GM12878 (cell line): ENCODE measurements around the gene POU2AF1. TPM values are rescaled to one million over a fixed set of nuclear protein-coding genes. Genes with fewer than 3 reads are reported as not detected.

ENCODE experiments used
- ATAC-seq: fragments of 200-7000 bp; cut with Tn5 transposase; 3 replicates; pipeline ENCODE4 v1.9.1; 2020; ENCODE audit warnings: mild to moderate bottlenecking, moderate library complexity
- BruUV-seq: library from RNA; stranded (reverse); fragments of 400-500 nt; replicated peaks from 2 replicates; lab custom pipeline; 2021; lab: Mats Ljungman, UMichigan
- CTCF ChIA-PET: fragments of 300-600 bp; sonication (Branson Sonifier 250); formaldehyde crosslinking; extraction: SDS; loops from one replicate; lab custom pipeline; 2021; ENCODE audit warnings: inconsistent platforms; lab: Yijun Ruan, JAX
- POLR2A ChIA-PET: fragments of 350-600 bp; formaldehyde crosslinking; extraction: SDS; loops from one replicate; lab custom pipeline; 2021; ENCODE audit warnings: inconsistent platforms; lab: Charles Lee
- RAD21 ChIA-PET: fragments of 300-600 bp; sonication (Branson Sonifier 250); formaldehyde crosslinking; loops from one replicate; lab custom pipeline; 2023; ENCODE audit warnings: antibody characterized with exemption; ENCODE audit not compliant: unreplicated experiment; lab: Charles Lee
- SMC1A ChIA-PET: fragments of 300-600 bp; sonication (Branson Sonifier 250); formaldehyde crosslinking; loops from one replicate; lab custom pipeline; 2023; ENCODE audit not compliant: unreplicated experiment, uncharacterized antibody; lab: Charles Lee
- DNase-seq: peaks from one replicate; pipeline ENCODE4 v3.0.0-alpha.2; 2011; ENCODE audit warnings: low read depth, low spot score
- FAIRE-seq: peaks from 3 replicates; lab custom pipeline; 2011; peaks lifted over from hg19 to GRCh38; lab: Jason Lieb, UNC
- H2AFZ ChIP-seq: 2 replicates; pipeline ENCODE4 v1.6.0; 2011; ENCODE audit warnings: low read depth, low read length, control low read depth; ENCODE audit not compliant: control insufficient read depth
- H3K27ac ChIP-seq: 2 replicates; pipeline ENCODE4 v1.5.1; 2011; ENCODE audit warnings: control low read depth; ENCODE audit not compliant: control insufficient read depth, insufficient read depth
- H3K27me3 ChIP-seq, 2 experiments: replicated peaks in 1 of 2; 2 replicates each; pipeline versions ENCODE4 v1.6.0 to v1.6.1; 2011; ENCODE audit warnings: low read length in 1 of 2; ENCODE audit not compliant: control insufficient read depth in 2 of 2, insufficient read depth in 2 of 2
- H3K36me3 ChIP-seq, 2 experiments: 2 replicates each; pipeline ENCODE4 v1.5.1; 2011; ENCODE audit warnings: low read length in 1 of 2; ENCODE audit not compliant: control insufficient read depth in 2 of 2, insufficient read depth in 2 of 2
- H3K4me1 ChIP-seq: 2 replicates; pipeline ENCODE4 v1.6.1; 2011; ENCODE audit warnings: mild to moderate bottlenecking, low read length, moderate library complexity, mixed read lengths; ENCODE audit not compliant: control insufficient read depth, insufficient read depth
- H3K4me2 ChIP-seq: 2 replicates; pipeline ENCODE4 v1.6.0; 2011; ENCODE audit warnings: control low read depth; ENCODE audit not compliant: control insufficient read depth, insufficient read depth
- H3K4me3 ChIP-seq: fragments of 200-600 bp; sonication (generic); 2 replicates; pipeline ENCODE4 v1.5.1; 2016
- H3K79me2 ChIP-seq: 2 replicates; pipeline ENCODE4 v1.6.0; 2011; ENCODE audit warnings: low read length; ENCODE audit not compliant: control insufficient read depth, insufficient read depth
- H3K9ac ChIP-seq: 2 replicates; pipeline ENCODE4 v1.8.0; 2011; ENCODE audit warnings: low read length, control low read depth, mixed read lengths; ENCODE audit not compliant: control insufficient read depth, insufficient read depth
- H3K9me3 ChIP-seq: replicated peaks from 3 replicates; pipeline ENCODE4 v1.5.1; 2011; ENCODE audit warnings: mild to moderate bottlenecking, low read length; ENCODE audit not compliant: control insufficient read depth, insufficient read depth
- H4K20me1 ChIP-seq: 2 replicates; pipeline ENCODE4 v1.6.0; 2011; ENCODE audit not compliant: control insufficient read depth, insufficient read depth
- BACH1 ChIP-seq: fragments of 450-650 bp; IDR thresholded peaks from 2 replicates; pipeline ENCODE4 v1.6.1; 2017; ENCODE audit warnings: mild to moderate bottlenecking, borderline replicate concordance
- BRCA1 ChIP-seq: IDR thresholded peaks from 2 replicates; pipeline ENCODE4 v1.6.1; 2011; ENCODE audit warnings: low read depth, low read length, improper control_type of control experiment
- FOXM1 ChIP-seq: IDR thresholded peaks from 2 replicates; pipeline ENCODE4 v1.6.1; 2012; ENCODE audit warnings: low read depth, mild to moderate bottlenecking, inconsistent platforms, low read length, moderate library complexity
- HDGF ChIP-seq: fragments of 450-650 bp; IDR thresholded peaks from 2 replicates; pipeline ENCODE4 v1.6.1; 2016; ENCODE audit warnings: antibody characterized with exemption
- JUNB ChIP-seq: IDR thresholded peaks from 2 replicates; pipeline ENCODE4 v1.6.1; 2016; ENCODE audit warnings: antibody characterized with exemption, mild to moderate bottlenecking
- LARP7 ChIP-seq: fragments of 450-650 bp; IDR thresholded peaks from 2 replicates; pipeline ENCODE4 v1.6.1; 2017; ENCODE audit warnings: mild to moderate bottlenecking
- NFYA ChIP-seq: IDR thresholded peaks from 2 replicates; pipeline ENCODE4 v1.6.1; 2011; ENCODE audit warnings: low read depth, mild to moderate bottlenecking, low read length, improper control_type of control experiment, borderline replicate concordance
- SMC3 ChIP-seq: IDR thresholded peaks from 2 replicates; pipeline ENCODE4 v1.6.1; 2011; ENCODE audit warnings: low read length, improper control_type of control experiment, borderline replicate concordance
- SPI1 ChIP-seq: IDR thresholded peaks from 2 replicates; pipeline ENCODE4 v1.6.1; 2011; ENCODE audit warnings: low read depth, mild to moderate bottlenecking, low read length, moderate library complexity, borderline replicate concordance; ENCODE audit not compliant: insufficient read depth
- SRF ChIP-seq, 2 experiments: IDR thresholded peaks; 2 replicates each; pipeline ENCODE4 v1.6.1; 2011; ENCODE audit warnings: low read depth in 2 of 2, low read length in 2 of 2, mild to moderate bottlenecking in 1 of 2, moderate library complexity in 1 of 2
- TCF12 ChIP-seq: IDR thresholded peaks from 2 replicates; pipeline ENCODE4 v1.6.1; 2011; ENCODE audit warnings: low read depth, mild to moderate bottlenecking, low read length
- ZSCAN29 ChIP-seq: fragments of 450-650 bp; IDR thresholded peaks from 2 replicates; pipeline ENCODE4 v1.6.1; 2017; ENCODE audit warnings: mild to moderate bottlenecking, moderate library complexity
- WGBS: methylation state at CpG from one replicate; pipeline ENCODE4 v1.1.6; 2016; ENCODE audit warnings: low lambda C conversion rate; ENCODE audit not compliant: insufficient replicate concordance, insufficient coverage; ENCODE audit errors: missing lambda C conversion rate; 5-methylcytosine and 5-hydroxymethylcytosine counted together
- in situ Hi-C: fragments of 300-500 bp; cut with MboI; formaldehyde crosslinking; loops from 9 replicates; pipeline ENCODE4 v1.14.3; 2018; ENCODE audit warnings: mixed read lengths
- intact Hi-C: fragments of 100-400 bp; cut with micrococcal nuclease; formaldehyde crosslinking; loops from one replicate; pipeline ENCODE4 v1.14.2; 2022; ENCODE audit not compliant: unreplicated experiment
- polyA plus RNA-seq, 11 experiments: library from polyadenylated mRNA; depleted of rRNA in 4 of 11; unstranded in 6 of 11; stranded (reverse) in 5 of 11; fragments of >200 nt; fragmentation: Nextera tagmentation in 4 of 11; fragmentation: Illumina TruSeq in 1 of 11; extraction: Ambion mirVana in 4 of 11; extraction: Trizol in 1 of 11; gene quantifications; 1 replicate in 1 of 11; 2 replicates in 10 of 11; pipeline versions ENCODE4 v1.2.1 to v1.2.3, GENCODE V29; 2011 to 2016; ENCODE audit warnings: inconsistent platforms in 2 of 11, missing spikeins in 2 of 11, low read depth in 1 of 11
- total RNA-seq, 4 experiments: library from RNA; depleted of rRNA in 3 of 4; stranded (reverse); fragments of >200 nt in 3 of 4; fragmentation: Illumina TruSeq in 1 of 4; extraction: Trizol in 1 of 4; gene quantifications; 2 replicates each; pipeline versions ENCODE4 v1.2.1 to v1.2.3, GENCODE V29; 2013 to 2021
- TF ChIP-seq, protein P1 (sequence below): fragments of 150-350 bp; IDR thresholded peaks from 2 replicates; pipeline ENCODE4 v1.6.1; 2016; ENCODE audit warnings: low read depth, low read length
- TF ChIP-seq, protein P2 (sequence below): fragments of 450-650 bp; formaldehyde crosslinking; IDR thresholded peaks from 2 replicates; pipeline ENCODE4 v1.4.0; 2020; ENCODE audit warnings: mild to moderate bottlenecking, moderate library complexity
- TF ChIP-seq, protein P3 (sequence below): fragments of 450-650 bp; IDR thresholded peaks from 2 replicates; pipeline ENCODE4 v1.6.1; 2017; ENCODE audit warnings: low read depth, mild to moderate bottlenecking, moderate library complexity

The POU2AF1 gene
- total and polyA plus RNA-seq, 10 of the 15 experiments (the other 5 are each of a cell fraction or from before 2014, with no cell fraction given), result 13.1 to 169 (median 75.5) TPM

DNA sequence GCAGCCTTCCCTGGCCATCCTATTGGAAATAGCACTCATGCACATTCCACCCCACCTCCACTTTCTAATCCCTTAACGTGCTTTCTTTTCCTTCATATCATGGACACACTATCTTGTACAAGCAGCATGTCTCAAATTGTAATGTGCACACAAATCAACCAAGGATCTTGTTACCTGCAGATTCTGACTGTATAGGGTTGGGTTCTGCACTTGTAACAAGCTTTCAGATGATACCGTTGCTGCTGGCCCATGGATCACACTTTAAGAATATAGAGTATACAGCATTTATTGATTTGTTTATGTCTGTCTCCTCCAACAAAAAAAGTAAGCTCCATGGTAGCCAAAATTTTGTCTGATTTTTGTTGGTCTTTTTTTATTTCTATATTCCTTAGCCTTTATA lies 32.4 kb upstream of the POU2AF1 start (continued):
- TF ChIP-seq BRCA1, result no peak
- no peak for TF ChIP-seq FOXM1

DNA sequence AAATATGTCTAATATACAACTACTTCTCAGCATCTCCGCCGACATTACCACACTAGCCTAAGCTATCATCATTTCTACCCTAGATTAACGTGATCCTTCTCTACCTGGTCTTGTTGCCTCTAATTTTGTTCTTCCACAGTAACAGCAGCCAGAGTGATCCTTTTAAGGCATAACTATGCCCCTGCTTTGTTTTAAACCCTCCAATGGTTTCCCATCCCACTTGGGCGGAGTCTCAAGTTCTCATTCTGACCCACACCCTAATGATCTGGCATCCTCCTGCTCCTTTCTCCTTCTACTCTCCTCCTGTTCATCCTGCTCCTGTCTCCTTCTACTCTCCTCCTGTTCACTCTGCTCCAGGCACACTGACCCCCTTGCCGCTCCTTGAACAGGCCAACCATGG lies 31.9 kb upstream of the POU2AF1 start:
- Histone ChIP-seq H3K27ac (peak overlapping the region; percentile 98), H3K4me1 (peaks cover 83% of the 10 kb centered on the region), H2AFZ (no peak overlapping the region; the same call in 1 of the 2 replicates), H3K4me2 (peak overlapping the region; percentile 29; the same call in 1 of the 2 replicates), H3K9ac (no peak overlapping the region), H3K36me3 (no peaks in the 10 kb centered on the region), H3K9me3 (no peaks in the 10 kb centered on the region; the same call in 2 of the 3 replicates), H3K4me3 (no peak overlapping the region), H4K20me1 (no peaks in the 10 kb centered on the region), H3K79me2 (peaks cover 11% of the 10 kb centered on the region), H3K27me3 (no peaks in the 10 kb centered on the region)
- in situ Hi-C loops (no loop called here), intact Hi-C loops (no loop called here)
- ChIA-PET POLR2A (interaction anchor here (1.0 to 16.5 kb wide), 3 partner anchors 8 to 40 kb away, joined by 3 to 415 read pairs (median 7); partner anchors contain the start of gene POU2AF1), RAD21 (interaction anchor here (1.1 to 19.2 kb wide), 4 partner anchors 10 to 127 kb away, joined by 4 to 657 read pairs (median 41); partner anchors contain the start of gene POU2AF1), SMC1A (interaction anchor here (0.8 to 29.3 kb wide), 8 partner anchors 8 to 128 kb away, joined by 3 to 972 read pairs (median 7); partner anchors contain the start of gene POU2AF1), CTCF (interaction anchor here (1.4 to 15.0 kb wide), 8 partner anchors 7 to 126 kb away, joined by 3 to 213 read pairs (median 18); partner anchors contain the start of gene POU2AF1)
- FAIRE-seq, result no peak
- WGBS, result 80% methylated on average over 5 of the region's 5 CpGs
- no peak for ATAC-seq
- no peak for DNase-seq
- no TSS peak for BruUV-seq
- TF ChIP-seq ZSCAN29 (no peak), LARP7 (no peak), HDGF (no peak), NFYA (no peak), JUNB (no peak), TCF12 (no peak), BACH1 (no peak), SPI1 (no peak), SRF (IDR thresholded peaks at IDR 0.05; ENCODE audit: low read depth in 2 of 2, low read length in 2 of 2) (no peak), SMC3 (no peak)
- TF ChIP-seq, protein P1, sequence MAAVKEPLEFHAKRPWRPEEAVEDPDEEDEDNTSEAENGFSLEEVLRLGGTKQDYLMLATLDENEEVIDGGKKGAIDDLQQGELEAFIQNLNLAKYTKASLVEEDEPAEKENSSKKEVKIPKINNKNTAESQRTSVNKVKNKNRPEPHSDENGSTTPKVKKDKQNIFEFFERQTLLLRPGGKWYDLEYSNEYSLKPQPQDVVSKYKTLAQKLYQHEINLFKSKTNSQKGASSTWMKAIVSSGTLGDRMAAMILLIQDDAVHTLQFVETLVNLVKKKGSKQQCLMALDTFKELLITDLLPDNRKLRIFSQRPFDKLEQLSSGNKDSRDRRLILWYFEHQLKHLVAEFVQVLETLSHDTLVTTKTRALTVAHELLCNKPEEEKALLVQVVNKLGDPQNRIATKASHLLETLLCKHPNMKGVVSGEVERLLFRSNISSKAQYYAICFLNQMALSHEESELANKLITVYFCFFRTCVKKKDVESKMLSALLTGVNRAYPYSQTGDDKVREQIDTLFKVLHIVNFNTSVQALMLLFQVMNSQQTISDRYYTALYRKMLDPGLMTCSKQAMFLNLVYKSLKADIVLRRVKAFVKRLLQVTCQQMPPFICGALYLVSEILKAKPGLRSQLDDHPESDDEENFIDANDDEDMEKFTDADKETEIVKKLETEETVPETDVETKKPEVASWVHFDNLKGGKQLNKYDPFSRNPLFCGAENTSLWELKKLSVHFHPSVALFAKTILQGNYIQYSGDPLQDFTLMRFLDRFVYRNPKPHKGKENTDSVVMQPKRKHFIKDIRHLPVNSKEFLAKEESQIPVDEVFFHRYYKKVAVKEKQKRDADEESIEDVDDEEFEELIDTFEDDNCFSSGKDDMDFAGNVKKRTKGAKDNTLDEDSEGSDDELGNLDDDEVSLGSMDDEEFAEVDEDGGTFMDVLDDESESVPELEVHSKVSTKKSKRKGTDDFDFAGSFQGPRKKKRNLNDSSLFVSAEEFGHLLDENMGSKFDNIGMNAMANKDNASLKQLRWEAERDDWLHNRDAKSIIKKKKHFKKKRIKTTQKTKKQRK, result no peak
- TF ChIP-seq, protein P2, sequence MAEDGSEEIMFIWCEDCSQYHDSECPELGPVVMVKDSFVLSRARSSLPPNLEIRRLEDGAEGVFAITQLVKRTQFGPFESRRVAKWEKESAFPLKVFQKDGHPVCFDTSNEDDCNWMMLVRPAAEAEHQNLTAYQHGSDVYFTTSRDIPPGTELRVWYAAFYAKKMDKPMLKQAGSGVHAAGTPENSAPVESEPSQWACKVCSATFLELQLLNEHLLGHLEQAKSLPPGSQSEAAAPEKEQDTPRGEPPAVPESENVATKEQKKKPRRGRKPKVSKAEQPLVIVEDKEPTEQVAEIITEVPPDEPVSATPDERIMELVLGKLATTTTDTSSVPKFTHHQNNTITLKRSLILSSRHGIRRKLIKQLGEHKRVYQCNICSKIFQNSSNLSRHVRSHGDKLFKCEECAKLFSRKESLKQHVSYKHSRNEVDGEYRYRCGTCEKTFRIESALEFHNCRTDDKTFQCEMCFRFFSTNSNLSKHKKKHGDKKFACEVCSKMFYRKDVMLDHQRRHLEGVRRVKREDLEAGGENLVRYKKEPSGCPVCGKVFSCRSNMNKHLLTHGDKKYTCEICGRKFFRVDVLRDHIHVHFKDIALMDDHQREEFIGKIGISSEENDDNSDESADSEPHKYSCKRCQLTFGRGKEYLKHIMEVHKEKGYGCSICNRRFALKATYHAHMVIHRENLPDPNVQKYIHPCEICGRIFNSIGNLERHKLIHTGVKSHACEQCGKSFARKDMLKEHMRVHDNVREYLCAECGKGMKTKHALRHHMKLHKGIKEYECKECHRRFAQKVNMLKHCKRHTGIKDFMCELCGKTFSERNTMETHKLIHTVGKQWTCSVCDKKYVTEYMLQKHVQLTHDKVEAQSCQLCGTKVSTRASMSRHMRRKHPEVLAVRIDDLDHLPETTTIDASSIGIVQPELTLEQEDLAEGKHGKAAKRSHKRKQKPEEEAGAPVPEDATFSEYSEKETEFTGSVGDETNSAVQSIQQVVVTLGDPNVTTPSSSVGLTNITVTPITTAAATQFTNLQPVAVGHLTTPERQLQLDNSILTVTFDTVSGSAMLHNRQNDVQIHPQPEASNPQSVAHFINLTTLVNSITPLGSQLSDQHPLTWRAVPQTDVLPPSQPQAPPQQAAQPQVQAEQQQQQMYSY (CRISPR knock-in tag), result no peak
- TF ChIP-seq, protein P3, sequence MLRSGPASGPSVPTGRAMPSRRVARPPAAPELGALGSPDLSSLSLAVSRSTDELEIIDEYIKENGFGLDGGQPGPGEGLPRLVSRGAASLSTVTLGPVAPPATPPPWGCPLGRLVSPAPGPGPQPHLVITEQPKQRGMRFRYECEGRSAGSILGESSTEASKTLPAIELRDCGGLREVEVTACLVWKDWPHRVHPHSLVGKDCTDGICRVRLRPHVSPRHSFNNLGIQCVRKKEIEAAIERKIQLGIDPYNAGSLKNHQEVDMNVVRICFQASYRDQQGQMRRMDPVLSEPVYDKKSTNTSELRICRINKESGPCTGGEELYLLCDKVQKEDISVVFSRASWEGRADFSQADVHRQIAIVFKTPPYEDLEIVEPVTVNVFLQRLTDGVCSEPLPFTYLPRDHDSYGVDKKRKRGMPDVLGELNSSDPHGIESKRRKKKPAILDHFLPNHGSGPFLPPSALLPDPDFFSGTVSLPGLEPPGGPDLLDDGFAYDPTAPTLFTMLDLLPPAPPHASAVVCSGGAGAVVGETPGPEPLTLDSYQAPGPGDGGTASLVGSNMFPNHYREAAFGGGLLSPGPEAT, result no peak
